Right lobe of liver (tissue), 6 donors: ENCODE results near the gene ZNF141. TPM values are rescaled to one million over a fixed set of nuclear protein-coding genes. Genes with fewer than 3 reads are reported as not detected.

Experiments used
- ATAC-seq, 4 donors: fragments of 200-7000 bp; cut with Tn5 transposase; one replicate each; pipeline ENCODE4 v1.9.1; 2020; ENCODE audit warnings: mild to moderate bottlenecking in 4 of 4, moderate library complexity in 4 of 4
- DNase-seq, 3 donors: peaks; one replicate each; pipeline ENCODE4 v3.0.0-alpha.2; 2020
- H3K27ac ChIP-seq, 3 donors: fragments of 200-600 bp; one replicate each; pipeline ENCODE4 v1.8.0; 2022
- H3K27me3 ChIP-seq, 2 donors: fragments of 200-600 bp; one replicate each; pipeline ENCODE4 v1.8.0; 2022
- H3K36me3 ChIP-seq, 4 donors: fragments of 200-600 bp; sonication (generic) in 1 of 4; one replicate each; pipeline versions ENCODE4 v1.5.1 to v1.8.0; 2017 to 2022; ENCODE audit warnings: control low read depth in 1 of 4
- H3K4me1 ChIP-seq, 4 donors: fragments of 200-600 bp; sonication (generic) in 1 of 4; one replicate each; pipeline versions ENCODE4 v1.5.1 to v1.8.0; 2017 to 2022; ENCODE audit warnings: control low read depth in 1 of 4
- H3K4me3 ChIP-seq, 3 donors: fragments of 200-600 bp; one replicate each; pipeline ENCODE4 v1.8.0; 2022
- H3K9me3 ChIP-seq, 4 donors: fragments of 200-600 bp; sonication (generic) in 1 of 4; one replicate each; pipeline versions ENCODE4 v1.5.1 to v1.8.0; 2017 to 2022; ENCODE audit warnings: control low read depth in 1 of 4
- POLR2A ChIP-seq: fragments of 450-650 bp; IDR thresholded peaks from one replicate; pipeline ENCODE4 v1.6.1; 2017; ENCODE audit warnings: antibody characterized with exemption, mild to moderate bottlenecking
- WGBS: methylation state at CpG from one replicate; pipeline ENCODE4 v1.1.6; 2018; ENCODE audit warnings: low coverage, low lambda C conversion rate; ENCODE audit not compliant: insufficient coverage; ENCODE audit errors: missing lambda C conversion rate; 5-methylcytosine and 5-hydroxymethylcytosine counted together
- intact Hi-C, 2 donors: fragments of 100-400 bp; cut with DNase I; formaldehyde crosslinking; loops; one replicate each; pipeline versions ENCODE4 v1.11.2 to v1.14.1; 2022
- total RNA-seq, 6 experiments: library from RNA; depleted of rRNA in 2 of 6; stranded (reverse); fragments of >200 nt in 2 of 6; fragmentation: NEBNext Ultra II Directional in 3 of 6; extraction: Animal tissue kit (Norgen Biotek cat#: 25700) in 3 of 6; gene quantifications; one replicate each; pipeline versions ENCODE4 v1.1.0 to v1.2.4, GENCODE V29; 2016 to 2023
- TF ChIP-seq, protein P1 (sequence below), 4 donors: fragments of 200-600 bp in 3 of 4; fragments of 450-650 bp in 1 of 4; IDR thresholded peaks; one replicate each; pipeline versions ENCODE4 v1.5.1 to v1.8.0; 2016 to 2022; ENCODE audit warnings: antibody characterized with exemption in 4 of 4, mild to moderate bottlenecking in 2 of 4
- donor health status: DM: no; HTN: yes; CAD: no.
- donor health status: DM: no; HTN: no; CAD: no.
- donor health status: DM: no; HTN: no; CAD: no.
- donor health status: DM: no; HTN: yes; CAD: no.
- donor health status: DM: no; HTN: yes; CAD: no.

Gene ZNF141
- total RNA-seq, 6 experiments from 2014 or later: 6.7 to 8.9 (median 7.6) TPM

DNA sequence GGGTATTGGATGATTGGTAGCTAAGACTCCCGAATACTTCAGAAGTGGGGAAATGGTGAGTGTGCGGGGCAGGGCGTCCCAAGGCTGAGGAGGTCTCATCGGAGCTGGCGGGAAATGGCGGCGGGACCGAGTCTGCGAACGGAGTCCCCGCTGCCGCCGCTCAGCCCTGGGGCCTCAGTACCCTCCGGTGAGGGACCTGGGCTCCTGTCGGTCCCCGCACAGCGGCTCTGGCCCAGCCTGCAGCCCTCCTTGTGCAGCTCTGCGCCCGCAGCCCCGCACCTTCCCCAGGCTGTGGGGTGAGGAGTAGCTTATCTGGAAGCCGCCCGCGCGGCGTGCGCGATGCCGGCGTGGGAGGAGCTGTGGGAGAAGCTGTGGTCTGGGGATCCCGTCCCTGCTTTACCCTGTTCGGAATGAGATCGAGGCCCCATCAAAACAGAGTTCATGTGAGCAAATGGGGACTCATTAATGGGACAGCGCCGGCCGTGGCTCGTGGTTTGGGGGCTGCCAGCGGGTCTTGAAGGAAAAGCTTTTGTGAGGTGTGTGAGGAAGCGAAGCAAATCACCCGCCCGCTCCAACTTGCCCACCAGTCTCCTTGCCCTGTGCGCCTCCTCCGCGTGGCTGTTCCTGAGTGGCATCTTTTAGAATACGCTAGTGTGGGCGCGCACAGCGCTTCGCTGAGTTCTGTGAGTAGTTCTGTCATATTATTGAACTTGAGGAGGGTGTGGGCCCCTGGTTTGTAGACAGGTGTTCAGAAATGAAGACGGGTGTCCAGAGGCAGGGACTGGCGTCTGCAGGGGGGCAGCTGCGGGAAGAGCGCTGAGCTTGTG is 531 bp downstream of the ZNF141 start:
- 4% methylated on average over 25 of the region's 52 CpGs for WGBS
- H3K4me3 ChIP-seq: peak overlapping the region; percentile 83 to 97 (median 95)
- intact Hi-C loops: no loop called here
- peaks cover 0 to 4% (median 0%) of the 10 kb centered on the region in 4 donors for H3K36me3 ChIP-seq
- H3K27me3 ChIP-seq: no peaks in the 10 kb centered on the region
- H3K9me3 ChIP-seq: peaks cover 0 to 22% (median 7%) of the 10 kb centered on the region in 4 donors
- TF ChIP-seq POLR2A: peak; percentile 9
- TF ChIP-seq, protein P1, sequence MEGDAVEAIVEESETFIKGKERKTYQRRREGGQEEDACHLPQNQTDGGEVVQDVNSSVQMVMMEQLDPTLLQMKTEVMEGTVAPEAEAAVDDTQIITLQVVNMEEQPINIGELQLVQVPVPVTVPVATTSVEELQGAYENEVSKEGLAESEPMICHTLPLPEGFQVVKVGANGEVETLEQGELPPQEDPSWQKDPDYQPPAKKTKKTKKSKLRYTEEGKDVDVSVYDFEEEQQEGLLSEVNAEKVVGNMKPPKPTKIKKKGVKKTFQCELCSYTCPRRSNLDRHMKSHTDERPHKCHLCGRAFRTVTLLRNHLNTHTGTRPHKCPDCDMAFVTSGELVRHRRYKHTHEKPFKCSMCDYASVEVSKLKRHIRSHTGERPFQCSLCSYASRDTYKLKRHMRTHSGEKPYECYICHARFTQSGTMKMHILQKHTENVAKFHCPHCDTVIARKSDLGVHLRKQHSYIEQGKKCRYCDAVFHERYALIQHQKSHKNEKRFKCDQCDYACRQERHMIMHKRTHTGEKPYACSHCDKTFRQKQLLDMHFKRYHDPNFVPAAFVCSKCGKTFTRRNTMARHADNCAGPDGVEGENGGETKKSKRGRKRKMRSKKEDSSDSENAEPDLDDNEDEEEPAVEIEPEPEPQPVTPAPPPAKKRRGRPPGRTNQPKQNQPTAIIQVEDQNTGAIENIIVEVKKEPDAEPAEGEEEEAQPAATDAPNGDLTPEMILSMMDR (IDR thresholded peaks at IDR 0.05): no peak
- ATAC-seq (peak; percentile 33 to 51 (median 42)), DNase-seq (peak in 2 of 3 donors; percentile 53 to 65)
- H3K4me1 ChIP-seq: peaks cover 0 to 7% (median 0%) of the 10 kb centered on the region in 4 donors
- H3K27ac ChIP-seq: peak overlapping the region; percentile 81 to 88 (median 85)

DNA sequence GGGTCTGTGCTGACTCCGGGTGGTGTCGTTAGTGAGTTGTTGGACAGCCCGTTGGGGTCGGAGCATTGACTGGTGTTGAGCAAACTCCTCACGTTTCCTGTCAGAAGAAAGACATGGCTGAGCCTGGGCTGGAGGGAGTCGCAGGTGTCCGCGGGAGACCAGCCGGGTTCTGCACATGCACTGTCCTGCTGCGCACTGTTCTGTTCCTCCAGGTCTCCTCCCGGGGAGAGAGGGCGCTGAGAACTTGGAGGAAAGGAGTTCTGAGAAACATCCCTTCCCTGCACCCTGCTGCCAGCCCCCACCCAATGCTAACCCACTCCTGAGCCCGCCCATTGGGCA is 1.1 kb downstream of the ZNF141 start:
- WGBS: 0% methylated on average over 3 of the region's 13 CpGs
- intact Hi-C loops: no loop called here
- H3K9me3 ChIP-seq: peaks cover 0 to 22% (median 7%) of the 10 kb centered on the region in 4 donors
- no peak for ATAC-seq
- H3K4me1 ChIP-seq: peaks cover 0 to 7% (median 0%) of the 10 kb centered on the region in 4 donors
- peaks cover 0 to 5% (median under 1%) of the 10 kb centered on the region in 4 donors for H3K36me3 ChIP-seq
- peak overlapping the region; percentile 83 to 97 (median 95) for H3K4me3 ChIP-seq
- no peak for TF ChIP-seq POLR2A
- TF ChIP-seq, protein P1 (IDR thresholded peaks at IDR 0.05): no peak
- no peaks in the 10 kb centered on the region for H3K27me3 ChIP-seq
- DNase-seq: peak in 1 of 3 donors; percentile 16
- no peak overlapping the region for H3K27ac ChIP-seq

DNA sequence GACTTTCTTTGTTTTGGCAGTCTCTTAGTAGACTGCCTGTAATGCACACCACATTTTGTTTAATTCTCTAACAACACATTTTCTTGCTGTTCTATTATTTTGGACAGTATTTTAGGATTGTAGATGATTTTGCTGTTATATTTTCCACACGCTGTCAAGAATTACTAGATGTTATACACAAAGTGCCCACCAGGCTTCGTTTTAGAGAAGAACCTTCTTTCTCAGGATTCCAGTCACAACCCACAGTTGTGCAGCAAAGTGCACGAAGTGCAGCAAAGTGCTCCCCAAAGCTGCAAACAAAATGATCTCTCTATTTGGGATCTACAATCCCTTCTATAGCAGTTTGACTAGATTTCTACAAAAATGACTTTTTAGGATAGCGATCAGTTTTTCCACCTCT is 2.4 kb downstream of the ZNF141 start:
- Histone ChIP-seq H3K4me3 (no peak overlapping the region), H3K27ac (no peak overlapping the region), H3K36me3 (peaks cover 0 to 17% (median 12%) of the 10 kb centered on the region in 4 donors), H3K27me3 (no peaks in the 10 kb centered on the region), H3K4me1 (peaks cover 0 to 7% (median 0%) of the 10 kb centered on the region in 4 donors), H3K9me3 (peaks cover 0 to 22% (median 7%) of the 10 kb centered on the region in 4 donors)
- TF ChIP-seq POLR2A: no peak
- TF ChIP-seq, protein P1 (IDR thresholded peaks at IDR 0.05): no peak
- no peak for DNase-seq
- intact Hi-C loops: no loop called here
- no peak for ATAC-seq
- 98% methylated on average over 4 of the region's 4 CpGs for WGBS

DNA sequence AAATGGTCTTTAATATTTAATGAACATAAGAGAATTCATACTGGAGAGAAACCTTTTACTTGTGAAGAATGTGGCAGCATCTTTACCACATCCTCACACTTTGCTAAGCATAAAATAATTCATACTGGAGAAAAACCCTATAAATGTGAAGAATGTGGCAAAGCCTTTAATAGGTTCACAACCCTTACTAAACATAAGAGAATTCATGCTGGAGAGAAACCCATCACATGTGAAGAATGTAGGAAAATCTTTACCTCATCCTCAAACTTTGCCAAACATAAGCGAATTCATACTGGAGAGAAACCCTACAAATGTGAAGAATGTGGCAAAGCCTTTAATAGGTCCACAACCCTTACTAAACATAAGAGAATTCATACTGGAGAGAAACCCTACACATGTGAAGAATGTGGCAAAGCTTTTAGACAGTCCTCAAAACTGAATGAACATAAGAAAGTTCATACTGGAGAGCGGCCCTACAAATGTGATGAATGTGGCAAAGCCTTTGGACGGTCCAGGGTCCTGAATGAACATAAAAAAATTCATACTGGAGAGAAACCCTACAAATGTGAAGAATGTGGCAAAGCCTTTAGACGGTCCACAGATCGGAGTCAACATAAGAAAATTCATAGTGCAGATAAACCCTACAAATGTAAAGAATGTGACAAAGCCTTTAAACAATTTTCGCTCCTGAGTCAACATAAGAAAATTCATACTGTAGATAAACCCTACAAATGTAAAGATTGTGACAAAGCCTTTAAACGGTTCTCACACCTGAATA is 35.6 kb downstream of the ZNF141 start:
- no peak overlapping the region for H3K4me3 ChIP-seq
- H3K4me1 ChIP-seq: no peaks in the 10 kb centered on the region
- intact Hi-C loops: no loop called here
- H3K36me3 ChIP-seq: peaks cover 0 to 24% (median 9%) of the 10 kb centered on the region in 4 donors
- no peak for DNase-seq
- no peak overlapping the region for H3K27ac ChIP-seq
- TF ChIP-seq, protein P1 (IDR thresholded peaks at IDR 0.05): no peak
- no peak for TF ChIP-seq POLR2A
- ATAC-seq: no peak
- H3K9me3 ChIP-seq: peaks cover 6 to 84% (median 67%) of the 10 kb centered on the region in 4 donors
- no peaks in the 10 kb centered on the region for H3K27me3 ChIP-seq
- 86% methylated on average over 7 of the region's 7 CpGs for WGBS
